ENCODE measurements around the gene MIF4GD. TPM values are rescaled to one million over a fixed set of nuclear protein-coding genes. Genes with fewer than 3 reads are reported as not detected.

The MIF4GD gene
- total RNA-seq, 2 donors from 2014 or later, result 32.5 to 70.1 TPM

DNA sequence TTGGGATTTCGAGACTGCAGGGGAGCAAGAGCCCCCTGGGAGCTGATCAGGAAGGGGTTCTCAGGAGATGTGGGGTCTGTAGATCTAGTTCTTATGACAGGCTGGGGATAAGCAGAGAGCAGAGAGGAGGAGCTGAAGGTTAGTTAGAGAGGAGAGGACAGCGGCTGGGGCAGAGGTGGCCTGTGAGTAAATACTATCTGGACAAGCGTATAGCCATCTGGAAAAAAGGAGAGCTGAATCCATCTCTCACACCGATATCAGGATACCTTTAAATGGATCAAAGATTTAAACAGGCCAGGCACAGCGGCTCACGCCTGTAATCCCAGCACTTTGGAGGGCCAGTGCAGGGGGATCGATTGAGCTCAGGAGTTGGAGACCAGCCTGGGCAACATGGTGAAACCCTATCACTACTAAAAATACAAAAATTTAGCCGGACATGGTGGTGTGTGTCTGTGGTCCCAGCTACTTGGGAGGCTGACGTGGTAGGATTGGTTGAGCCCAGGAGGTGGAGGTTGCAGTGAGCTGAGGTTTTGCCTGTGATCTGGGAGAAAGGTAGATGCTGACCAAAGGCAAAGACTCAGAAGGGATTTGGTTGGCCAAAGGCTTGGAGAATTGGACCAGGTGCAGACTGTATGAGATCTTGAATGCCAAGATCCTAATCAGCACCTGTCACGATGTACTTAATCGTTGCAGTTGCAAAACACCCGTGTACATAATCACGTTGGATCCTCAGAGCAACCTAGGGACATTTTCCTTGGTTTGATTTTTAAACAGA lies 37.1 kb upstream of the MIF4GD start:
- Histone ChIP-seq H3K36me3 (no peaks in the 10 kb centered on the region), H3K4me3 (no peak overlapping the region), H3K27me3 (replicated peaks; ENCODE audit: insufficient read depth) (no peaks in the 10 kb centered on the region), H3K4me1 (ENCODE audit: control insufficient read depth in 1 of 2, low read depth in 2 of 2) (no peaks in the 10 kb centered on the region), H3K27ac (peak overlapping the region in 1 of 2 donors; percentile 13), H3K9me3 (no peaks in the 10 kb centered on the region)
- no peak for ATAC-seq (ENCODE audit: insufficient number of reproducible peaks, low FRiP score, low read depth)
- no peak for DNase-seq (ENCODE audit: low spot score)
- TF ChIP-seq, protein P1, sequence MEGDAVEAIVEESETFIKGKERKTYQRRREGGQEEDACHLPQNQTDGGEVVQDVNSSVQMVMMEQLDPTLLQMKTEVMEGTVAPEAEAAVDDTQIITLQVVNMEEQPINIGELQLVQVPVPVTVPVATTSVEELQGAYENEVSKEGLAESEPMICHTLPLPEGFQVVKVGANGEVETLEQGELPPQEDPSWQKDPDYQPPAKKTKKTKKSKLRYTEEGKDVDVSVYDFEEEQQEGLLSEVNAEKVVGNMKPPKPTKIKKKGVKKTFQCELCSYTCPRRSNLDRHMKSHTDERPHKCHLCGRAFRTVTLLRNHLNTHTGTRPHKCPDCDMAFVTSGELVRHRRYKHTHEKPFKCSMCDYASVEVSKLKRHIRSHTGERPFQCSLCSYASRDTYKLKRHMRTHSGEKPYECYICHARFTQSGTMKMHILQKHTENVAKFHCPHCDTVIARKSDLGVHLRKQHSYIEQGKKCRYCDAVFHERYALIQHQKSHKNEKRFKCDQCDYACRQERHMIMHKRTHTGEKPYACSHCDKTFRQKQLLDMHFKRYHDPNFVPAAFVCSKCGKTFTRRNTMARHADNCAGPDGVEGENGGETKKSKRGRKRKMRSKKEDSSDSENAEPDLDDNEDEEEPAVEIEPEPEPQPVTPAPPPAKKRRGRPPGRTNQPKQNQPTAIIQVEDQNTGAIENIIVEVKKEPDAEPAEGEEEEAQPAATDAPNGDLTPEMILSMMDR (IDR thresholded peaks at IDR 0.05), result no peak

DNA sequence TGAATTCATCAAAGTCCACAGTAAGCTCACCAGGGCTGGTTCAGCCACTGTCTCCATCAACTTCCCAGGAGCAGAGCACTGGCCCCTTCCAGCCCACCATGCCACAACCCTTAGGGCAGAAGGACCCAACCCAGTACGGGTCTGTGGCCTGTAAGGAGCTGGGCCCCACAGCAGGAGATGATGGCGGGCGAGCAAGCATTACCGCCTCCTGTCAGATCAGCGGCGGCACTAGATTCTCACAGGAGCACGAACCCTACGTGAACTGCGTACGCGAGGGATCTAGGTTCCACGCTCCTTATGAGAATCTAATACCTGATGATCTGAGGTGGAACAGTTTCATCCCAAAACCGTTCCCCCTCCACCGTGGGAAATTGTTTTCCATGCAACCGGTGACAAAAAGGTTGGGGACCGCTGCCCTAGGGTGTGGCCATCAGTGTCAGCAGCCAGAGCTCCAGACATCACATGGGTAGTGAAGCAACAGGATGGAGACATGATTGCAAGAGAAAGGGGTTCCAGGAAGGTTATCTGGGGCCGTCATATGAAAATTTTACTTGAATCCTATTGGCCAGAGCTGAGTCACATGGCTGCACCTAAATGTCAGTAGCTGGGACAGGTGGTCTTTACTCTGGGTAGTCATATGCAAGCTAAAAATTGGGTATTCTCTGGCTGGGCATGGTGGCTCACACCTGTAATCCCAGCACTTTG lies 30.6 kb upstream of the MIF4GD start:
- no peak for DNase-seq (ENCODE audit: low spot score)
- no peaks in the 10 kb centered on the region for H3K36me3 ChIP-seq
- no peaks in the 10 kb centered on the region for H3K27me3 ChIP-seq (replicated peaks; ENCODE audit: insufficient read depth)
- no peak for ATAC-seq (ENCODE audit: insufficient number of reproducible peaks, low FRiP score, low read depth)
- no peak overlapping the region for H3K27ac ChIP-seq
- H3K4me3 ChIP-seq, result no peak overlapping the region
- TF ChIP-seq, protein P1 (IDR thresholded peaks at IDR 0.05), result no peak
- H3K4me1 ChIP-seq (ENCODE audit: control insufficient read depth in 1 of 2, low read depth in 2 of 2), result no peaks in the 10 kb centered on the region
- H3K9me3 ChIP-seq, result no peaks in the 10 kb centered on the region

DNA sequence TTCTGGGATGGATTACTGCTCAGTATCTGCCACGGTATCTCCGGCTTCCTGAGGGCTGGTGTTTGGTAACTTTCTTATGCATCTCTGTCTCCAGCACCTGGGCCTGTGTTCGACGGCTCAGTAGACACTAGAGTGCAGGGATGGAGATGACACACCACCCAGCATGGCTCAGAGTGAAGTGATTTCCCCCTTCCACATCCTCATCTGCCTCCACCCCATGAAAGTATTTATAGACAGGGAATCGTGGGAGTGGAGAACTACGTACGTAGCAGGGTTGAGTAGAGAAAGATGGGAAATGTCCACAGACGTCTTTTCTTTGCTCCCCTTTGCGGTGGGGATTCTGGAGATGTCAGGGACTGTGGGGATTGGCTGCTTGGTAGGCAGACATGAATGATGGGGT lies 30.0 kb upstream of the MIF4GD start:
- Histone ChIP-seq H3K36me3 (no peaks in the 10 kb centered on the region), H3K4me1 (ENCODE audit: control insufficient read depth in 1 of 2, low read depth in 2 of 2) (no peaks in the 10 kb centered on the region), H3K9me3 (no peaks in the 10 kb centered on the region), H3K4me3 (no peak overlapping the region), H3K27ac (no peak overlapping the region), H3K27me3 (replicated peaks; ENCODE audit: insufficient read depth) (no peaks in the 10 kb centered on the region)
- ATAC-seq (ENCODE audit: insufficient number of reproducible peaks, low FRiP score, low read depth) (no peak), DNase-seq (ENCODE audit: low spot score) (no peak)
- TF ChIP-seq, protein P1 (IDR thresholded peaks at IDR 0.05), result no peak

DNA sequence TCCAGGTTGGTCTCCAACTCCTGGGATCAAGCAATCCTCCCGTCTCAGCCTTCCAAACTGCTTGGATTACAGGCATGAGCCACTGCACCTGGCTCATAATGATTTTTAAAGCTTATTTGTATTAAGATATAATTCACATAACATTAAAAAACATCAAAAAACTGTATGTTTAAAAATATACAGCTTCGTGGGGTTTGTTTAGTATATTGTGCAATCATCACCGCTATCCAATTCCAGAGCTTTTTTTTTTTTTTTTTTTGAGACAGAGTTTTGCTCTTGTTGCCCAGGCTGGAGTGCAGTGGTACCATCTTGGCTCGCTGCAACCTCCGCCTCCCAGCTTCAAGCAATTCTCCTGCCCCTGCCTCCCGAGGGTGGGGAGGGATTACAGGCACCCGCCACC lies 29.2 kb upstream of the MIF4GD start:
- Histone ChIP-seq H3K4me1 (ENCODE audit: control insufficient read depth in 1 of 2, low read depth in 2 of 2) (no peaks in the 10 kb centered on the region), H3K27ac (no peak overlapping the region), H3K9me3 (no peaks in the 10 kb centered on the region), H3K4me3 (no peak overlapping the region), H3K36me3 (no peaks in the 10 kb centered on the region), H3K27me3 (replicated peaks; ENCODE audit: insufficient read depth) (no peaks in the 10 kb centered on the region)
- TF ChIP-seq, protein P1 (IDR thresholded peaks at IDR 0.05), result no peak
- DNase-seq (ENCODE audit: low spot score) (no peak), ATAC-seq (ENCODE audit: insufficient number of reproducible peaks, low FRiP score, low read depth) (no peak)
